Activated T-helper 1 cell treated with anti-CD3 and anti-CD28 coated beads, Interleukin-12 subunit alpha, Interleukin-12 subunit beta, Interleukin-2, Interleukin-4 antibody, amounts not matched to agents 30 ng/mL and 10 ng/mL and 1 ng/mL, durations not matched to agents 14 hours and 24 hours and 36 hours (primary cell): ENCODE results near the gene NXPH1. TPM values are rescaled to one million over a fixed set of nuclear protein-coding genes. Genes with fewer than 3 reads are reported as not detected.

Source experiments
- DNase-seq: peaks from one replicate; pipeline ENCODE4 v3.0.0; 2021; ENCODE audit warnings: low spot score
- H3K27ac Mint-ChIP-seq: one replicate; pipeline ENCODE4 v1.8.0; 2021; ENCODE audit warnings: mild to moderate bottlenecking, mixed read lengths
- H3K27me3 Mint-ChIP-seq: one replicate; pipeline ENCODE4 v1.8.0; 2022; ENCODE audit warnings: mild to moderate bottlenecking, moderate library complexity, mixed read lengths; ENCODE audit not compliant: insufficient read depth
- H3K36me3 Mint-ChIP-seq: one replicate; pipeline ENCODE4 v1.8.0; 2021; ENCODE audit warnings: low read depth, mixed read lengths
- H3K4me1 Mint-ChIP-seq: one replicate; pipeline ENCODE4 v1.8.0; 2021; ENCODE audit warnings: low read depth, mixed read lengths
- H3K4me3 Mint-ChIP-seq: one replicate; pipeline ENCODE4 v1.8.0; 2021; ENCODE audit warnings: mild to moderate bottlenecking, moderate library complexity, mixed read lengths
- H3K9me3 Mint-ChIP-seq: one replicate; pipeline ENCODE4 v1.8.0; 2021; ENCODE audit warnings: mixed read lengths
- intact Hi-C: fragments of 100-400 bp; cut with micrococcal nuclease; formaldehyde crosslinking; loops from one replicate; pipeline ENCODE4 v1.15.1; 2024
- total RNA-seq: library from RNA; stranded (reverse); gene quantifications from 2 replicates; pipeline ENCODE4 v1.2.3, GENCODE V29; 2022

The NXPH1 gene
- total RNA-seq, 1 donor from 2014 or later = not detected

DNA sequence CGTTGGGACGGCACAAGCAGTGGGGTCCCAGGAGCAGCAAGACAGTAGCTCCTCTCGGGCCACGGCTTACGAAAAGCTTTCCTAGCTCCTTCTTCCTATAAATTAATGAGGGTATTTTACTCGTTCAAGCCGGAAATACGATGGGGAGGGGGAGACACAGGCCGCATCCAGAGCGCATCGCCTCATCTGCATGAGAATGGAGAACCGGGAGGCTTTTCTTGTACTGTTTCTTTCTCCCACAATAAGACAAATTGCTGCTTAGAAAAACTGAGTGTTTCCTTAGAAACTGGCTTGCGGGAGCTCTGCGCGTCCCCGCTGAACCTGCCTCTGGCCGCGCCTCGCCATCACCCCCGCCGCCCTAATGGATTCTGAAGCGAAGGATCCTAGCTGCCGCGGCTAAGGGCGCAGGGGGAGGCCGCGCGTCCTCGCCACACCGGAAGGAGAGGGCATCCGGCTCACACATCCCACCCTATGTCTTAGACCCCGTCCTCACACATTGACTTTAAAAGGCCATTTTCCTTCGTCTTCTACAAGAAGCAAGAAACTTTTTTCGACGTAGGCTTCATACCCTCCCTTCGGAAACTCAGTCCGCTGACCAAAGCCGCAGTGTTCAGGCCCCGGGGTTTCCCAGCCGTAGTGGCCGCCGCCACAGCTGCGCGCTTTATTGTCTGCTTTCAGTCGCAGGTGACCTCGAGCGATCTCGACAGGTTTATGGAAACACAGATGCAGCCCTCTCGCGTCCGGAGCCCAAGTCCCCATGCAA, 8.8 kb downstream of the NXPH1 start:
- peaks cover 5% of the 10 kb centered on the region for H3K4me1 Mint-ChIP-seq
- peaks cover 18% of the 10 kb centered on the region for H3K9me3 Mint-ChIP-seq

GRCh38 chr7:8442814-8443304, 9.4 kb downstream of the NXPH1 start:
- peaks cover 18% of the 10 kb centered on the region for H3K9me3 Mint-ChIP-seq
- no peak overlapping the region for H3K4me3 Mint-ChIP-seq
- H3K36me3 Mint-ChIP-seq = peaks cover 2% of the 10 kb centered on the region
- peaks cover 5% of the 10 kb centered on the region for H3K4me1 Mint-ChIP-seq
- H3K27ac Mint-ChIP-seq = peak overlapping the region; percentile 40
- peaks cover 43% of the 10 kb centered on the region for H3K27me3 Mint-ChIP-seq
- peak; percentile 50 for DNase-seq
- intact Hi-C loops = loop anchor here (1.0 kb wide), 1 partner anchor 10 kb away; the partner anchor contains the start of gene NXPH1

More for the DNA sequence above, 8.8 kb downstream of the NXPH1 start:
- Mint-ChIP-seq H3K4me3 (no peak overlapping the region), H3K36me3 (peaks cover 2% of the 10 kb centered on the region), H3K27me3 (peaks cover 49% of the 10 kb centered on the region), H3K27ac (peak overlapping the region; percentile 40)
- intact Hi-C loops = loop anchor here (1.0 kb wide), 1 partner anchor 9 kb away; the partner anchor contains the start of gene NXPH1
- DNase-seq = no peak

GRCh38 chr7:8443576-8444467, 10.4 kb downstream of the NXPH1 start:
- H3K36me3 Mint-ChIP-seq = peaks cover 2% of the 10 kb centered on the region
- peaks cover 18% of the 10 kb centered on the region for H3K9me3 Mint-ChIP-seq
- H3K4me1 Mint-ChIP-seq = peaks cover 5% of the 10 kb centered on the region
- no peak for DNase-seq
- peaks cover 36% of the 10 kb centered on the region for H3K27me3 Mint-ChIP-seq
- no peak overlapping the region for H3K4me3 Mint-ChIP-seq
- intact Hi-C loops = no loop called here
- H3K27ac Mint-ChIP-seq = peak overlapping the region; percentile 62

DNA sequence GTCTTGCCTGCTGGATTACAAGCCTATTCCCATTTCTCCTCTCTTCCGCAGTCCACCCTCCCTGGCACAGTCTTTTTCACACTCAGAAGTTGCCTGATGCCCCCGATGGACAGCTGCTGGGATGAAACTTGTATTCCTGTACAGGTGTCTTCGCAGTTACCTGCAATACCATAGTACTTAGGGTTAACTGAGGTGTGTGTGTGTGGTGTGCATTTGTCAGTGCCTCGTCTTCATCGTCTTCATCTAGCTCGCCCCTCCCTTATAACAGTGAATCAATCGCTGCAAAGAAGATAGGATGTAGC, 11.0 kb downstream of the NXPH1 start:
- H3K36me3 Mint-ChIP-seq = peaks cover 2% of the 10 kb centered on the region
- DNase-seq = no peak
- H3K9me3 Mint-ChIP-seq = peaks cover 18% of the 10 kb centered on the region
- no peak overlapping the region for H3K4me3 Mint-ChIP-seq
- H3K4me1 Mint-ChIP-seq = peaks cover 5% of the 10 kb centered on the region
- intact Hi-C loops = no loop called here
- peaks cover 36% of the 10 kb centered on the region for H3K27me3 Mint-ChIP-seq
- H3K27ac Mint-ChIP-seq = no peak overlapping the region

GRCh38 chr7:8453535-8453934, 20.1 kb downstream of the NXPH1 start:
- intact Hi-C loops = no loop called here
- no peak overlapping the region for H3K4me3 Mint-ChIP-seq
- H3K9me3 Mint-ChIP-seq = no peaks in the 10 kb centered on the region
- no peaks in the 10 kb centered on the region for H3K36me3 Mint-ChIP-seq
- no peak for DNase-seq
- H3K27me3 Mint-ChIP-seq = peaks cover 4% of the 10 kb centered on the region
- no peak overlapping the region for H3K27ac Mint-ChIP-seq
- no peaks in the 10 kb centered on the region for H3K4me1 Mint-ChIP-seq

DNA sequence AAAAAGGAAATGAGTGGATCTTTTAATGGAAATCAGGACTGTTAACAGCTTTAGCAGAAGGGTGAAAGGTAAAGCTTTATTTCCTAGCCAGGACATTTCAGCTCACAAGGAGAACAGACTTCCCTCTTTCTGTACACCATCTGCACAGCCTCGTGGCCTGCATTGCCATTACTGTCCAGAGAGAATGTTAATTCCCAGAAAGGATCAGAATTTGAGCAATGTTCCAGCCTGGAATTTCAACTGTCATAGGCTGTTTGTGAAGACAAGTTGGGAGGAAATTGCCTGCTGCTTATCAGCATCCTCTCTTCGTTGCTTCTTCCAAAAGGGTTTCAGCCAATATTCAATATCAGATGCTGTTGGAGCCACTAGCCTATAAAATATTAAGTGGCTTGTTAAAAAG, 22.0 kb downstream of the NXPH1 start:
- Mint-ChIP-seq H3K27me3 (peaks cover 4% of the 10 kb centered on the region), H3K36me3 (no peaks in the 10 kb centered on the region), H3K9me3 (no peaks in the 10 kb centered on the region), H3K4me1 (no peaks in the 10 kb centered on the region), H3K27ac (no peak overlapping the region), H3K4me3 (no peak overlapping the region)
- DNase-seq = no peak
- intact Hi-C loops = no loop called here

DNA sequence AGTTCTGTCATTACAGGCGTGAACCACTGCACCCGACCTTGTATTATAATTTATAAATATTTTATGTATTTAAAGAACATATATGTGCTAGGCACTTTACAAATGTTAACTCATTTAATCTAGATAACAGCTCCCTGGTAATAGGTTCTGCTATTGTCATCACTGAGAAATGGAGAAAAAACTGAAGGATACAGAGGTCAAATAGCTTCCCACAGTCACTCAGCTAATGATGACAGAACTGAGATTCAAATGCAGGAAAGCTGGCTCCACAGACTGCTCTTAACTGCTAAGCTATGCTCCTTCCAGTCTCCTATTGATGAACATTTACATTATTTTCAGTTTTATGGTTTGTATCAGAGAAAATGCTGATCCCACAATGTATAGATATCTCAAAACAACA, 28.9 kb downstream of the NXPH1 start:
- Mint-ChIP-seq H3K36me3 (no peaks in the 10 kb centered on the region), H3K9me3 (no peaks in the 10 kb centered on the region)
- intact Hi-C loops = no loop called here

DNA sequence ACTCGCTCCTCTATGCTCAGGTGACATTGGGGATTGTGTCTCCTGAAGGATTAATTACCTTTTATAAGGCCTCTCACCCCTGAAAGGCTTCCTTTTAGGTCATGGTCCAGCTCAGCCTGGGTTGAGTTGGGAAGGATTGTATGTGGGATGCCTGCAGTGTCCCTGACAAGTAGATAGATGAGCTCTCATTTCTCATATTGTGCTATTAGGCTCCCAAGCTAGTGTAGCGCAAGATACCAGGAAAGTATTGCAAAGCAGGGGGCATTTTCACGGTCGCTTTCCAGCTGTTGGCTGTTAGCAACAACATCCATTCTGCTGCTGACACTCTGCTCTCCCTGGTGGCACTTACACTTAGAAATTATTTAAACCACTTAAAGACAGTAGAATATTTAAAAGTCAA, 31.9 kb downstream of the NXPH1 start:
- intact Hi-C loops = no loop called here
- H3K27me3 Mint-ChIP-seq = no peaks in the 10 kb centered on the region

More for the DNA sequence above, 28.9 kb downstream of the NXPH1 start:
- no peaks in the 10 kb centered on the region for H3K27me3 Mint-ChIP-seq
- no peak overlapping the region for H3K27ac Mint-ChIP-seq
- DNase-seq = no peak
- H3K4me1 Mint-ChIP-seq = no peaks in the 10 kb centered on the region
- H3K4me3 Mint-ChIP-seq = no peak overlapping the region

GRCh38 chr7:8480527-8480926, 47.1 kb downstream of the NXPH1 start:
- no peaks in the 10 kb centered on the region for H3K27me3 Mint-ChIP-seq
- no peaks in the 10 kb centered on the region for H3K4me1 Mint-ChIP-seq
- H3K27ac Mint-ChIP-seq = no peak overlapping the region
- no peaks in the 10 kb centered on the region for H3K9me3 Mint-ChIP-seq
- intact Hi-C loops = no loop called here
- no peak overlapping the region for H3K4me3 Mint-ChIP-seq
- no peaks in the 10 kb centered on the region for H3K36me3 Mint-ChIP-seq
- DNase-seq = no peak

More for the DNA sequence above, 31.9 kb downstream of the NXPH1 start:
- H3K9me3 Mint-ChIP-seq = no peaks in the 10 kb centered on the region
- H3K27ac Mint-ChIP-seq = no peak overlapping the region
- no peak overlapping the region for H3K4me3 Mint-ChIP-seq
- no peaks in the 10 kb centered on the region for H3K36me3 Mint-ChIP-seq
- no peak for DNase-seq
- H3K4me1 Mint-ChIP-seq = no peaks in the 10 kb centered on the region

DNA sequence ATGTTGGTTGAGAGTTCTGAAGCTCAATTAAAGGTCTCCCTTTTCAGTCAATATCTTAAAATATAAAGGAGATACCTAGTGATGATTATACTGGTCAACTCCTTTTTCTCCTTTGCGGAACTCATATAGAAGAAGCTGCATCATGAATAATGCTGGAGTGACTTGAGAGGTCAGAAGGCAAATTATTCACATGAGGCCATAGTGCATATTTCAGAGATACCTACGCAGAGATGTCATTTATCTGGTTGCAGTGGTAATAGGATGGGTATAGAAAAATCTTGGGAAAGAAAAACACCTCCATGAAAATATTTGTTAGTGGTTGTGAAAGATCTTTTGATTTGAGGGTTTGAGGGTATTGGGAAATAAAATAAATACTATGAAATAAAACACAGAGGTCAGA, 47.7 kb downstream of the NXPH1 start:
- Mint-ChIP-seq H3K27me3 (no peaks in the 10 kb centered on the region), H3K36me3 (no peaks in the 10 kb centered on the region), H3K9me3 (no peaks in the 10 kb centered on the region), H3K27ac (no peak overlapping the region), H3K4me1 (no peaks in the 10 kb centered on the region), H3K4me3 (no peak overlapping the region)
- intact Hi-C loops = no loop called here
- DNase-seq = no peak

DNA sequence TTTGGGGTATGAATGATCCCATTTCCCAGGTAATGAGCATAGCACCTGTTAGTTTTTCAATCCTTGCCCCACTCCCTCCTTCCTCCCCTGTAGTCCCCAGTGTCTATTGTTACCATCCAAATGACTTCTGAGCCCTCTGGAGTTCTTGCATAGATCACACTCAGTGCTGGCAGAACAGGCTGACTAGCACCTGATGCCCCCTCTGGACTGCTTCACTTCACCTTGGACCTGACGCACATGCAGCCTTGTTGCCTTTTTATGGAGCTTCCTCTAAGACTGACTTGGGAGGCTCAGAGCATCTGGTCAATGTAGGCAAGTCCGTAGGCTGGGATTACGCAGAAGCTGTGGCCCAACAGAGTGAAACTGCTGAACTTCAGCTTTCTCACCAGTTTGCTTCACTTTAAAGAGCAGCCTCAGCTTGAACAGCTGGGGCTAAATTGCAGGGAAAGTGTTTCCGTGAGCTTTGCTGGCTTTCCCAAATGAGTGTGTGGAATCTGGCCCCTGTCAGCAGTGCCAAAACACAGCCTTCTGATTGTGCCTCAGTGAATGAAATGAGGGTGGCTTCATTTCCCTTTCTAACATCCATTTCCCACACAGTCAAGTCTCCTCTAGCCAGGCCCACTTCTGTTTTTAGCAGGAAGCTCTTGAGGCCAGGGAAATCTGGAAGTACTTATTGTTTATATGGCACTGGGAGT, 48.5 kb downstream of the NXPH1 start:
- H3K9me3 Mint-ChIP-seq = no peaks in the 10 kb centered on the region
- no peaks in the 10 kb centered on the region for H3K27me3 Mint-ChIP-seq
- H3K4me3 Mint-ChIP-seq = no peak overlapping the region
- H3K27ac Mint-ChIP-seq = no peak overlapping the region
- H3K4me1 Mint-ChIP-seq = no peaks in the 10 kb centered on the region
- intact Hi-C loops = no loop called here
- no peak for DNase-seq
- H3K36me3 Mint-ChIP-seq = no peaks in the 10 kb centered on the region

GRCh38 chr7:8490391-8491045, 57.1 kb downstream of the NXPH1 start:
- no peak overlapping the region for H3K27ac Mint-ChIP-seq
- no peaks in the 10 kb centered on the region for H3K27me3 Mint-ChIP-seq
- DNase-seq = no peak
- no peaks in the 10 kb centered on the region for H3K36me3 Mint-ChIP-seq
- no peak overlapping the region for H3K4me3 Mint-ChIP-seq
- H3K9me3 Mint-ChIP-seq = no peaks in the 10 kb centered on the region
- intact Hi-C loops = no loop called here
- H3K4me1 Mint-ChIP-seq = no peaks in the 10 kb centered on the region
